GM23338 (cell line): ENCODE data around the gene ORAI2. TPM values are rescaled to one million over a fixed set of nuclear protein-coding genes. Genes with fewer than 3 reads are reported as not detected.

Experiments
- ATAC-seq: fragments of 200-7000 bp; cut with Tn5 transposase; 3 replicates; pipeline ENCODE4 v1.9.1; 2020
- DNase-seq: peaks from one replicate; pipeline ENCODE4 v3.0.0-alpha.2; 2015; ENCODE audit warnings: low spot score
- H2AFZ ChIP-seq: fragments of 200-600 bp; sonication (generic); 2 replicates; pipeline ENCODE4 v1.8.0; 2016; ENCODE audit warnings: antibody characterized with exemption, mild to moderate bottlenecking, moderate library complexity
- H3F3A ChIP-seq: fragments of 200-600 bp; sonication (generic); replicated peaks from 2 replicates; pipeline ENCODE4 v1.8.0; 2017; ENCODE audit warnings: antibody characterized with exemption, mixed run types, low read depth
- H3K27ac ChIP-seq: fragments of 200-600 bp; sonication (generic); 2 replicates; pipeline ENCODE4 v1.6.1; 2016; ENCODE audit warnings: low read depth
- H3K27me3 ChIP-seq: fragments of 200-600 bp; sonication (generic); 2 replicates; pipeline ENCODE4 v1.8.0; 2016; ENCODE audit warnings: mild to moderate bottlenecking, mixed run types, moderate library complexity; ENCODE audit not compliant: insufficient read depth
- H3K36me3 ChIP-seq: fragments of 200-600 bp; sonication (generic); 2 replicates; pipeline ENCODE4 v1.8.0; 2016; ENCODE audit warnings: mild to moderate bottlenecking; ENCODE audit not compliant: insufficient read depth
- H3K4me1 ChIP-seq: fragments of 200-600 bp; sonication (generic); 2 replicates; pipeline ENCODE4 v1.8.0; 2016; ENCODE audit warnings: mild to moderate bottlenecking, moderate library complexity; ENCODE audit not compliant: insufficient read depth
- H3K4me2 ChIP-seq: fragments of 200-600 bp; sonication (generic); 2 replicates; pipeline ENCODE4 v1.7.1; 2017; ENCODE audit warnings: mixed run types
- H3K4me3 ChIP-seq: fragments of 200-600 bp; sonication (generic); 2 replicates; pipeline ENCODE4 v1.6.1; 2016; ENCODE audit warnings: mixed run types
- H3K79me2 ChIP-seq: fragments of 200-600 bp; sonication (generic); replicated peaks from 2 replicates; pipeline ENCODE4 v1.8.0; 2017; ENCODE audit warnings: mild to moderate bottlenecking; ENCODE audit not compliant: insufficient read depth
- H3K9me2 ChIP-seq: fragments of 200-600 bp; sonication (generic); 2 replicates; pipeline ENCODE4 v1.8.0; 2017; ENCODE audit not compliant: insufficient read depth
- H4K20me1 ChIP-seq: fragments of 200-600 bp; sonication (generic); replicated peaks from 2 replicates; pipeline ENCODE4 v1.8.0; 2017; ENCODE audit warnings: mild to moderate bottlenecking; ENCODE audit not compliant: insufficient read depth
- H3K27ac Mint-ChIP-seq: 2 replicates; pipeline ENCODE4 v1.8.0; 2020; ENCODE audit warnings: inconsistent platforms, mild to moderate bottlenecking, moderate library complexity, mixed read lengths
- H3K27me3 Mint-ChIP-seq: 3 replicates; pipeline ENCODE4 v1.8.0; 2022; ENCODE audit warnings: low read depth, mild to moderate bottlenecking, moderate library complexity, mixed read lengths, inconsistent platforms; ENCODE audit not compliant: insufficient read depth, poor library complexity
- H3K36me3 Mint-ChIP-seq: 3 replicates; pipeline ENCODE4 v1.8.0; 2021; ENCODE audit warnings: low read depth, mild to moderate bottlenecking, inconsistent platforms, moderate library complexity, mixed read lengths
- H3K4me1 Mint-ChIP-seq: 3 replicates; pipeline ENCODE4 v1.8.0; 2020; ENCODE audit warnings: mild to moderate bottlenecking, inconsistent platforms, mixed read lengths
- H3K4me3 Mint-ChIP-seq: 3 replicates; pipeline ENCODE4 v1.8.0; 2021; ENCODE audit warnings: moderate library complexity, mild to moderate bottlenecking, inconsistent platforms, mixed read lengths
- H3K9me3 Mint-ChIP-seq: 3 replicates; pipeline ENCODE4 v1.8.0; 2020; ENCODE audit warnings: moderate library complexity, mild to moderate bottlenecking, inconsistent platforms, mixed read lengths
- CREB1 ChIP-seq: fragments of 250-450 bp; sonication (Bioruptor Pico); IDR thresholded peaks from 2 replicates; pipeline ENCODE4 v1.5.0; 2020; ENCODE audit warnings: low read depth, mild to moderate bottlenecking, moderate library complexity
- CTCF ChIP-seq, 2 experiments: fragments of 200-600 bp in 1 of 2; sonication (generic) in 1 of 2; conservative IDR thresholded peaks; 2 replicates each; pipeline versions ENCODE4 v1.5.1 to v1.6.1; 2016 to 2017; ENCODE audit warnings: antibody characterized with exemption in 2 of 2, low read depth in 2 of 2, mild to moderate bottlenecking in 2 of 2, moderate library complexity in 1 of 2
- EZH2 ChIP-seq: fragments of 200-600 bp; sonication (generic); IDR thresholded peaks from one replicate; pipeline ENCODE4 v1.8.0; 2017; ENCODE audit warnings: antibody characterized with exemption, mild to moderate bottlenecking, low read depth; ENCODE audit not compliant: unreplicated experiment
- EZH2phosphoT487 ChIP-seq: fragments of 200-600 bp; sonication (generic); IDR thresholded peaks from one replicate; pipeline ENCODE4 v1.8.1; 2018; ENCODE audit warnings: antibody characterized with exemption; ENCODE audit not compliant: unreplicated experiment
- JUNB ChIP-seq: IDR thresholded peaks from one replicate; pipeline ENCODE4 v1.6.1; 2016; ENCODE audit warnings: antibody characterized with exemption; ENCODE audit not compliant: unreplicated experiment
- NANOG ChIP-seq: IDR thresholded peaks from 2 replicates; pipeline ENCODE4 v1.6.1; 2016; ENCODE audit warnings: antibody characterized with exemption, borderline replicate concordance
- POLR2AphosphoS5 ChIP-seq: IDR thresholded peaks from 2 replicates; pipeline ENCODE4 v1.6.1; 2016; ENCODE audit warnings: antibody characterized with exemption, low read depth
- STAT1 ChIP-seq: IDR thresholded peaks from one replicate; pipeline ENCODE4 v1.6.1; 2016; ENCODE audit warnings: antibody characterized with exemption; ENCODE audit not compliant: unreplicated experiment
- ZNF114 ChIP-seq: fragments of 250-450 bp; sonication (Bioruptor Pico); IDR thresholded peaks from 2 replicates; pipeline ENCODE4 v1.5.0; 2020; ENCODE audit warnings: mild to moderate bottlenecking, moderate library complexity
- ZNF331 ChIP-seq: fragments of 250-450 bp; sonication (Bioruptor Pico); IDR thresholded peaks from 2 replicates; pipeline ENCODE4 v1.5.0; 2020; ENCODE audit warnings: low read depth, mild to moderate bottlenecking, moderate library complexity
- polyA plus RNA-seq: library from polyadenylated mRNA; unstranded; fragments of >200 nt; fragmentation: Nextera tagmentation; extraction: Ambion mirVana; gene quantifications from 2 replicates; pipeline ENCODE4 v1.2.1, GENCODE V29; 2016
- total RNA-seq: library from RNA; depleted of rRNA; stranded (reverse); fragments of >200 nt; shearing (Covaris generic); gene quantifications from 2 replicates; pipeline ENCODE4 v1.2.3, GENCODE V29; 2014
- TF ChIP-seq, protein P1 (sequence below): IDR thresholded peaks from one replicate; pipeline ENCODE4 v1.6.1; 2018; ENCODE audit warnings: antibody characterized with exemption; ENCODE audit not compliant: unreplicated experiment
- TF ChIP-seq, protein P2 (sequence below): IDR thresholded peaks from 2 replicates; pipeline ENCODE4 v1.6.1; 2016; ENCODE audit warnings: antibody characterized with exemption
- TF ChIP-seq, protein P3 (sequence below): fragments of 250-450 bp; sonication (Bioruptor Pico); IDR thresholded peaks from 2 replicates; pipeline ENCODE4 v1.5.0; 2020; ENCODE audit warnings: mild to moderate bottlenecking, moderate library complexity

ORAI2 gene
- total and polyA plus RNA-seq, 2 experiments from 2014 or later = 6.6 to 33.8 TPM

- no peak for TF ChIP-seq NANOG
- TF ChIP-seq ZNF331 (CRISPR knock-in tag) = no peak
- TF ChIP-seq, protein P1, sequence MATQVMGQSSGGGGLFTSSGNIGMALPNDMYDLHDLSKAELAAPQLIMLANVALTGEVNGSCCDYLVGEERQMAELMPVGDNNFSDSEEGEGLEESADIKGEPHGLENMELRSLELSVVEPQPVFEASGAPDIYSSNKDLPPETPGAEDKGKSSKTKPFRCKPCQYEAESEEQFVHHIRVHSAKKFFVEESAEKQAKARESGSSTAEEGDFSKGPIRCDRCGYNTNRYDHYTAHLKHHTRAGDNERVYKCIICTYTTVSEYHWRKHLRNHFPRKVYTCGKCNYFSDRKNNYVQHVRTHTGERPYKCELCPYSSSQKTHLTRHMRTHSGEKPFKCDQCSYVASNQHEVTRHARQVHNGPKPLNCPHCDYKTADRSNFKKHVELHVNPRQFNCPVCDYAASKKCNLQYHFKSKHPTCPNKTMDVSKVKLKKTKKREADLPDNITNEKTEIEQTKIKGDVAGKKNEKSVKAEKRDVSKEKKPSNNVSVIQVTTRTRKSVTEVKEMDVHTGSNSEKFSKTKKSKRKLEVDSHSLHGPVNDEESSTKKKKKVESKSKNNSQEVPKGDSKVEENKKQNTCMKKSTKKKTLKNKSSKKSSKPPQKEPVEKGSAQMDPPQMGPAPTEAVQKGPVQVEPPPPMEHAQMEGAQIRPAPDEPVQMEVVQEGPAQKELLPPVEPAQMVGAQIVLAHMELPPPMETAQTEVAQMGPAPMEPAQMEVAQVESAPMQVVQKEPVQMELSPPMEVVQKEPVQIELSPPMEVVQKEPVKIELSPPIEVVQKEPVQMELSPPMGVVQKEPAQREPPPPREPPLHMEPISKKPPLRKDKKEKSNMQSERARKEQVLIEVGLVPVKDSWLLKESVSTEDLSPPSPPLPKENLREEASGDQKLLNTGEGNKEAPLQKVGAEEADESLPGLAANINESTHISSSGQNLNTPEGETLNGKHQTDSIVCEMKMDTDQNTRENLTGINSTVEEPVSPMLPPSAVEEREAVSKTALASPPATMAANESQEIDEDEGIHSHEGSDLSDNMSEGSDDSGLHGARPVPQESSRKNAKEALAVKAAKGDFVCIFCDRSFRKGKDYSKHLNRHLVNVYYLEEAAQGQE = no peak
- TF ChIP-seq CREB1 = no peak
- TF ChIP-seq, protein P2, sequence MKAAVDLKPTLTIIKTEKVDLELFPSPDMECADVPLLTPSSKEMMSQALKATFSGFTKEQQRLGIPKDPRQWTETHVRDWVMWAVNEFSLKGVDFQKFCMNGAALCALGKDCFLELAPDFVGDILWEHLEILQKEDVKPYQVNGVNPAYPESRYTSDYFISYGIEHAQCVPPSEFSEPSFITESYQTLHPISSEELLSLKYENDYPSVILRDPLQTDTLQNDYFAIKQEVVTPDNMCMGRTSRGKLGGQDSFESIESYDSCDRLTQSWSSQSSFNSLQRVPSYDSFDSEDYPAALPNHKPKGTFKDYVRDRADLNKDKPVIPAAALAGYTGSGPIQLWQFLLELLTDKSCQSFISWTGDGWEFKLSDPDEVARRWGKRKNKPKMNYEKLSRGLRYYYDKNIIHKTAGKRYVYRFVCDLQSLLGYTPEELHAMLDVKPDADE = no peak
- no peak for TF ChIP-seq POLR2AphosphoS5
- TF ChIP-seq ZNF114 (CRISPR knock-in tag) = no peak
- TF ChIP-seq EZH2 = no peak
- no peak for TF ChIP-seq JUNB
- TF ChIP-seq, protein P3, sequence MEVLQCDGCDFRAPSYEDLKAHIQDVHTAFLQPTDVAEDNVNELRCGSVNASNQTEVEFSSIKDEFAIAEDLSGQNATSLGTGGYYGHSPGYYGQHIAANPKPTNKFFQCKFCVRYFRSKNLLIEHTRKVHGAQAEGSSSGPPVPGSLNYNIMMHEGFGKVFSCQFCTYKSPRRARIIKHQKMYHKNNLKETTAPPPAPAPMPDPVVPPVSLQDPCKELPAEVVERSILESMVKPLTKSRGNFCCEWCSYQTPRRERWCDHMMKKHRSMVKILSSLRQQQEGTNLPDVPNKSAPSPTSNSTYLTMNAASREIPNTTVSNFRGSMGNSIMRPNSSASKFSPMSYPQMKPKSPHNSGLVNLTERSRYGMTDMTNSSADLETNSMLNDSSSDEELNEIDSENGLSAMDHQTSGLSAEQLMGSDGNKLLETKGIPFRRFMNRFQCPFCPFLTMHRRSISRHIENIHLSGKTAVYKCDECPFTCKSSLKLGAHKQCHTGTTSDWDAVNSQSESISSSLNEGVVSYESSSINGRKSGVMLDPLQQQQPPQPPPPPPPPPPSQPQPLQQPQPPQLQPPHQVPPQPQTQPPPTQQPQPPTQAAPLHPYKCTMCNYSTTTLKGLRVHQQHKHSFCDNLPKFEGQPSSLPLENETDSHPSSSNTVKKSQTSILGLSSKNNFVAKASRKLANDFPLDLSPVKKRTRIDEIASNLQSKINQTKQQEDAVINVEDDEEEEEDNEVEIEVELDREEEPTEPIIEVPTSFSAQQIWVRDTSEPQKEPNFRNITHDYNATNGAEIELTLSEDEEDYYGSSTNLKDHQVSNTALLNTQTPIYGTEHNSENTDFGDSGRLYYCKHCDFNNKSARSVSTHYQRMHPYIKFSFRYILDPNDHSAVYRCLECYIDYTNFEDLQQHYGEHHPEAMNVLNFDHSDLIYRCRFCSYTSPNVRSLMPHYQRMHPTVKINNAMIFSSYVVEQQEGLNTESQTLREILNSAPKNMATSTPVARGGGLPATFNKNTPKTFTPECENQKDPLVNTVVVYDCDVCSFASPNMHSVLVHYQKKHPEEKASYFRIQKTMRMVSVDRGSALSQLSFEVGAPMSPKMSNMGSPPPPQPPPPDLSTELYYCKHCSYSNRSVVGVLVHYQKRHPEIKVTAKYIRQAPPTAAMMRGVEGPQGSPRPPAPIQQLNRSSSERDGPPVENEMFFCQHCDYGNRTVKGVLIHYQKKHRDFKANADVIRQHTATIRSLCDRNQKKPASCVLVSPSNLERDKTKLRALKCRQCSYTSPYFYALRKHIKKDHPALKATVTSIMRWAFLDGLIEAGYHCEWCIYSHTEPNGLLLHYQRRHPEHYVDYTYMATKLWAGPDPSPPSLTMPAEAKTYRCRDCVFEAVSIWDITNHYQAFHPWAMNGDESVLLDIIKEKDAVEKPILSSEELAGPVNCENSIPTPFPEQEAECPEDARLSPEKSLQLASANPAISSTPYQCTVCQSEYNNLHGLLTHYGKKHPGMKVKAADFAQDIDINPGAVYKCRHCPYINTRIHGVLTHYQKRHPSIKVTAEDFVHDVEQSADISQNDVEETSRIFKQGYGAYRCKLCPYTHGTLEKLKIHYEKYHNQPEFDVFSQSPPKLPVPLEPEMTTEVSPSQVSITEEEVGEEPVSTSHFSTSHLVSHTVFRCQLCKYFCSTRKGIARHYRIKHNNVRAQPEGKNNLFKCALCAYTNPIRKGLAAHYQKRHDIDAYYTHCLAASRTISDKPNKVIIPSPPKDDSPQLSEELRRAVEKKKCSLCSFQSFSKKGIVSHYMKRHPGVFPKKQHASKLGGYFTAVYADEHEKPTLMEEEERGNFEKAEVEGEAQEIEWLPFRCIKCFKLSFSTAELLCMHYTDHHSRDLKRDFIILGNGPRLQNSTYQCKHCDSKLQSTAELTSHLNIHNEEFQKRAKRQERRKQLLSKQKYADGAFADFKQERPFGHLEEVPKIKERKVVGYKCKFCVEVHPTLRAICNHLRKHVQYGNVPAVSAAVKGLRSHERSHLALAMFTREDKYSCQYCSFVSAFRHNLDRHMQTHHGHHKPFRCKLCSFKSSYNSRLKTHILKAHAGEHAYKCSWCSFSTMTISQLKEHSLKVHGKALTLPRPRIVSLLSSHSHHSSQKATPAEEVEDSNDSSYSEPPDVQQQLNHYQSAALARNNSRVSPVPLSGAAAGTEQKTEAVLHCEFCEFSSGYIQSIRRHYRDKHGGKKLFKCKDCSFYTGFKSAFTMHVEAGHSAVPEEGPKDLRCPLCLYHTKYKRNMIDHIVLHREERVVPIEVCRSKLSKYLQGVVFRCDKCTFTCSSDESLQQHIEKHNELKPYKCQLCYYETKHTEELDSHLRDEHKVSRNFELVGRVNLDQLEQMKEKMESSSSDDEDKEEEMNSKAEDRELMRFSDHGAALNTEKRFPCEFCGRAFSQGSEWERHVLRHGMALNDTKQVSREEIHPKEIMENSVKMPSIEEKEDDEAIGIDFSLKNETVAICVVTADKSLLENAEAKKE (CRISPR knock-in tag) = no peak
- no peak for TF ChIP-seq EZH2phosphoT487
- no peak for TF ChIP-seq STAT1
- TF ChIP-seq CTCF (conservative IDR thresholded peaks at IDR 0.05; ENCODE audit: low read depth in 2 of 2) = no peak
- H3K9me3 Mint-ChIP-seq = no peaks in the 10 kb centered on the region
- peaks cover 25% of the 10 kb centered on the region for H3K36me3 Mint-ChIP-seq
- Histone ChIP-seq H2AFZ (no peak overlapping the region), H3K4me1 (no peaks in the 10 kb centered on the region), H3K27me3 (no peaks in the 10 kb centered on the region), H3K4me3 (no peak overlapping the region), H3K36me3 (peaks cover 7% of the 10 kb centered on the region; the same call in 1 of the 2 replicates), H4K20me1 (no peaks in the 10 kb centered on the region; the same call in 1 of the 2 replicates), H3K9me2 (no peaks in the 10 kb centered on the region), H3K27ac (no peak overlapping the region), H3K79me2 (0 out of 2 replicates have a peak, but pooled peaks cover 7% of the 10 kb centered on the region), H3F3A (no peaks in the 10 kb centered on the region), H3K4me2 (no peak overlapping the region)
- H3K4me1 Mint-ChIP-seq = no peaks in the 10 kb centered on the region
- ATAC-seq (no peak), DNase-seq (no peak)
- H3K4me3 Mint-ChIP-seq = no peak overlapping the region
- peaks cover 6% of the 10 kb centered on the region for H3K27me3 Mint-ChIP-seq
- no peak overlapping the region for H3K27ac Mint-ChIP-seq
Measured at GRCh38 chr7:102457352-102457924, 24.1 kb downstream of the ORAI2 start.
